GM19099 (cell line): Measurements from ENCODE around the gene RAB20.

Source experiments
- POLR2A ChIP-seq: IDR thresholded peaks from 3 replicates; pipeline ENCODE4 v1.6.1; 2011; ENCODE audit warnings: low read depth; ENCODE audit not compliant: insufficient read length; ENCODE audit errors: extremely low read depth

Gene RAB20

GRCh38 chr13:110549795-110550160 lies 11.7 kb downstream of the RAB20 start:
- TF ChIP-seq POLR2A, result no peak

GRCh38 chr13:110548891-110549794 lies 12.4 kb downstream of the RAB20 start:
- no peak for TF ChIP-seq POLR2A

DNA sequence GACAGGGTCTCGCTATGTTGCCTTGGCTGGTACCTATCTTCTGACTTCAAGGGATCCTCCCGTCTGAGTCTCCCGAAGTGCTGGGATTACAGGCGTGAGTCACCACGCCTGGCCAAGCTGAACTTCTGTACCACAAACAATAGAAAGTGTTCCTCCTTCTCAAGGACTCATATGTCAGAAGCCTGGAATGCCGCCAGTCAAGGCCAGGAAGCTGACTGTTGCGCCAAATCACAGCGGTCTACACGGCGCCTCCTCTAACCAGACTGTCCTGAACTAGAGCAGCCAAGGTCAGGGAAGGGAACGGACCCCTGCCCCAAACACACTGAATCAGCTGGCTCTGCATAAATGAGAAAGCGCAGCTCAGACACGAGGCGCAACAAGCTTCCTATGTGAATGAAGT lies 14.6 kb downstream of the RAB20 start:
- TF ChIP-seq POLR2A, result no peak

DNA sequence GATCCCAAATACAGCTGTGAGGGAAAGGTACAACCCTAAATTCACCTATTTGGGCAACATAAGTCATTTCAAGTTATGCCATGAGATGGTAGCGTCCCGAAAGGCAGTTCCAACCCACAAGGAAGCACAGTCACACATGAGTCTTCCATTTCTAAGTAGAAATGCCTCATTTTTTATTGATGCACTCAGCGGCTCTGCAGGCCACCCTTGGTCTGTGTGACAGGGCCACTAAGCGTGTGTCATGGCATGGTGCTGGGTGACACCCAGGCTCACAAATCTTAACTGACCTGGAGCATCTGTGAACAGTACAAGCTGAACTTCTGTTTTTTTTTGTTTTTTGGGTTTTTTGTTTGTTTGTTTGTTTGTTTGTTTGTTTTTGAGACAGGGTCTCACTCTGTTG lies 15.1 kb downstream of the RAB20 start:
- no peak for TF ChIP-seq POLR2A

- no peak for TF ChIP-seq POLR2A
Observed at GRCh38 chr13:110542169-110542796, 19.2 kb downstream of the RAB20 start.

GRCh38 chr13:110541526-110541920 lies 20.0 kb downstream of the RAB20 start:
- no peak for TF ChIP-seq POLR2A

- TF ChIP-seq POLR2A, result no peak
Observed at GRCh38 chr13:110540871-110541525, 20.5 kb downstream of the RAB20 start.

GRCh38 chr13:110539894-110540293 lies 21.6 kb downstream of the RAB20 start:
- no peak for TF ChIP-seq POLR2A

GRCh38 chr13:110538632-110539031 lies 22.9 kb downstream of the RAB20 start:
- no peak for TF ChIP-seq POLR2A

- no peak for TF ChIP-seq POLR2A
Observed at GRCh38 chr13:110536006-110536693, 25.4 kb downstream of the RAB20 start.

- no peak for TF ChIP-seq POLR2A
Observed at GRCh38 chr13:110535526-110535925, 26.0 kb downstream of the RAB20 start.

DNA sequence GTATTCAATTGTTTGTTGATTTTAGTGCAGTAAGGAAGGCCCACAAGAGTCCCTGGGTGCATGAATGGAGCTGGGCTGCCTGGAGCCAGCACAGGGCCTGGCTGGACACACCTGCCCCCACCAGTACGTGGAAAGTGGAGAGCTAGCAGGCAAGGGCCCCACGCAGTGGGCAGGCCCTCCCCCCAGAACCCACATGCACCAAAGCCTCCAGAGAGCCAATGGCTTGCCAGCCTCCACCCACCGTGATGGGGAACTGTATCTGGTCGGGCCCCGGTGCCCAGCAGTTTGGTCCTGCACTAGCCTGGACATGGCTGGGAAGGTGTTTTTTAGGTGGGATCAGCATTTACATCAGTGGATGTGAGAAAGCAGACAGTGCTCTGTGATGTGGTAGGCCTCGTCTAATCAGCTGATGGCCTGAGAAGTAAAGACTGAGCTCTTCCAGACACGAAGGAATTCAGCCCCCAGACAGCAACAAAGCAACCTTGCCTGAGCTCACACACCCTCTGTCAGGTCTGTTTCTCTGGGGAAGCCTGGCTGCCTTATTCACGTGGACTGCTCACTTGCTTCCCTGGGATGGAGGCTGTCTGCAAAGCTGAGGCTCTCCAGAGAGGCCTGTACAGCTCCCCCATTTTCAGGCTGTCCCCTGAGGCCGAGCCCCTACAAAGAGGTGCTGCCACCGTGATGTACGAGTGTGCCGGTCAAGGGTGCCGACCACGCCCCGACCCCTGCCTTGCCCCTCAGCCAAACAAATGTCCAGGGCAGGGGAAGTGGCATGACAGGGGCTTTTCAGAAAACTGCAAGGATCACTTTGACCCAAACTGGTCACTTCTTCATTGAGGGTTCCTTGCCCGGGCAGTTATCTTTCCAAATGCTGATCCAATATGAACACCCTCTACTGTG lies 27.5 kb downstream of the RAB20 start:
- no peak for TF ChIP-seq POLR2A

- TF ChIP-seq POLR2A, result no peak
Observed at GRCh38 chr13:110531671-110532083, 29.8 kb downstream of the RAB20 start.

GRCh38 chr13:110531100-110531499 lies 30.4 kb downstream of the RAB20 start:
- no peak for TF ChIP-seq POLR2A

- TF ChIP-seq POLR2A, result no peak
Observed at GRCh38 chr13:110529522-110530311, 31.8 kb downstream of the RAB20 start.
